Tongue (tissue), 2 donors: Measurements from ENCODE around the gene PCDH15. TPM values are rescaled to one million over a fixed set of nuclear protein-coding genes. Genes with fewer than 3 reads are reported as not detected.

Source experiments
- DNase-seq: peaks from one replicate; pipeline ENCODE4 v3.0.0-alpha.2; 2015
- total RNA-seq: library from RNA; depleted of rRNA; stranded (reverse); fragments of >200 nt; gene quantifications from one replicate; pipeline ENCODE4 v1.2.3, GENCODE V29; 2014

The PCDH15 gene
- 0.21 TPM for total RNA-seq

GRCh38 chr10:54800741-54801421 is at the start of gene PCDH15:
Gene PCDH15, minus strand, starts transcription at chr10:54801231. Its CDS starts 136,969 bp downstream, at chr10:54664262.
- peak; percentile 80 for DNase-seq

- no peak for DNase-seq
Measured at GRCh38 chr10:54843932-54844331, 42.9 kb upstream of the PCDH15 start.

GRCh38 chr10:54843085-54843646 is 42.1 kb upstream of the PCDH15 start:
- DNase-seq: peak; percentile 2

- DNase-seq: no peak
Measured at GRCh38 chr10:54837479-54837878, 36.4 kb upstream of the PCDH15 start.

GRCh38 chr10:54833029-54833428 is 32.0 kb upstream of the PCDH15 start:
- no peak for DNase-seq

- no peak for DNase-seq
Measured at GRCh38 chr10:54826994-54827560, 26.0 kb upstream of the PCDH15 start.

- no peak for DNase-seq
Measured at GRCh38 chr10:54815583-54815982, 14.6 kb upstream of the PCDH15 start.

GRCh38 chr10:54808186-54808935 is 7.3 kb upstream of the PCDH15 start:
- DNase-seq: peak; percentile 42

GRCh38 chr10:54799506-54799905 is 1.5 kb downstream of the PCDH15 start:
- DNase-seq: peak; percentile 11

- no peak for DNase-seq
Measured at GRCh38 chr10:54797636-54798321, 3.3 kb downstream of the PCDH15 start.

GRCh38 chr10:54796881-54797280 is 4.2 kb downstream of the PCDH15 start:
- DNase-seq: no peak

- DNase-seq: no peak
Measured at GRCh38 chr10:54776622-54777021, 24.4 kb downstream of the PCDH15 start.

- DNase-seq: no peak
Measured at GRCh38 chr10:54772468-54773122, 28.4 kb downstream of the PCDH15 start.

GRCh38 chr10:54769051-54769450 is 32.0 kb downstream of the PCDH15 start:
- DNase-seq: no peak

- DNase-seq: no peak
Measured at GRCh38 chr10:54758791-54759190, 42.2 kb downstream of the PCDH15 start.

- DNase-seq: no peak
Measured at GRCh38 chr10:54749623-54750022, 51.4 kb downstream of the PCDH15 start.

- DNase-seq: no peak
Measured at GRCh38 chr10:54745436-54745835, 55.6 kb downstream of the PCDH15 start.

- no peak for DNase-seq
Measured at GRCh38 chr10:54742416-54742815, 58.6 kb downstream of the PCDH15 start.

- DNase-seq: no peak
Measured at GRCh38 chr10:54728511-54728910, 72.5 kb downstream of the PCDH15 start.

- no peak for DNase-seq
Measured at GRCh38 chr10:54722075-54722474, 79.0 kb downstream of the PCDH15 start.

GRCh38 chr10:54710918-54711317 is 90.1 kb downstream of the PCDH15 start:
- DNase-seq: no peak

GRCh38 chr10:54708591-54708990 is 92.4 kb downstream of the PCDH15 start:
- no peak for DNase-seq
